A549 (cell line): ENCODE data around the gene TMEM44. TPM values are rescaled to one million over a fixed set of nuclear protein-coding genes. Genes with fewer than 3 reads are reported as not detected.

ENCODE experiments used
- ATAC-seq, 2 experiments: fragments of 200-7000 bp in 1 of 2; fragments of >200 bp in 1 of 2; cut with Nextera tagmentation in 1 of 2; cut with Tn5 transposase in 1 of 2; 3 replicates each; pipeline versions ENCODE4 v1.8.0 to v1.9.1; 2018 to 2020; ENCODE audit warnings: mild to moderate bottlenecking in 1 of 2, moderate library complexity in 1 of 2
- CTCF ChIA-PET: fragments of 300-600 bp; sonication (Branson Sonifier 250); formaldehyde crosslinking; extraction: SDS; loops from one replicate; lab custom pipeline; 2021; ENCODE audit warnings: antibody characterized with exemption, inconsistent platforms; lab: Yijun Ruan, JAX
- POLR2A ChIA-PET: fragments of 350-600 bp; formaldehyde crosslinking; extraction: SDS; loops from one replicate; lab custom pipeline; 2021; ENCODE audit warnings: antibody characterized with exemption, inconsistent platforms; lab: Yijun Ruan, JAX
- DNase-seq, 2 experiments: peaks; one replicate each; pipeline versions ENCODE4 v3.0.0 to v3.0.0-alpha.2; 2011 to 2016; ENCODE audit warnings: low read depth in 1 of 2, low spot score in 1 of 2
- FAIRE-seq: peaks from 2 replicates; lab custom pipeline; 2011; peaks lifted over from hg19 to GRCh38; lab: Jason Lieb, UNC
- H3K27ac ChIP-seq, 2 experiments: fragments of >200 bp; sonication (Bioruptor Twin); formaldehyde crosslinking; 3 replicates each; pipeline ENCODE4 v1.5.1; 2016 to 2017
- H3K4me1 ChIP-seq: fragments of >200 bp; sonication (Bioruptor Twin); formaldehyde crosslinking; 3 replicates; pipeline ENCODE4 v1.6.1; 2016
- H3K4me2 ChIP-seq: fragments of >200 bp; sonication (Bioruptor Twin); formaldehyde crosslinking; 3 replicates; pipeline ENCODE4 v1.6.1; 2016
- H3K4me3 ChIP-seq: fragments of >200 bp; sonication (Bioruptor Twin); formaldehyde crosslinking; 3 replicates; pipeline ENCODE4 v1.5.1; 2016
- H3K9me3 ChIP-seq: fragments of >200 bp; sonication (Bioruptor Twin); formaldehyde crosslinking; 3 replicates; pipeline ENCODE4 v1.6.1; 2016
- CBX2 ChIP-seq: fragments of 200-600 bp; sonication (generic); IDR thresholded peaks from 2 replicates; pipeline ENCODE4 v1.6.1; 2016; ENCODE audit warnings: low read depth, mild to moderate bottlenecking, borderline replicate concordance
- CEBPB ChIP-seq, 2 experiments: fragments of >200 bp in 1 of 2; sonication (Bioruptor Twin) in 1 of 2; formaldehyde crosslinking in 1 of 2; IDR thresholded peaks; 2 replicates each; pipeline ENCODE4 v1.6.1; 2012 to 2016
- ESRRA ChIP-seq: fragments of 150-350 bp; IDR thresholded peaks from 2 replicates; pipeline ENCODE4 v1.6.1; 2014; ENCODE audit warnings: mild to moderate bottlenecking, low read length, borderline replicate concordance
- FOSB ChIP-seq: fragments of 250-450 bp; sonication (Bioruptor Pico); IDR thresholded peaks from 2 replicates; pipeline ENCODE4 v1.5.0; 2020; ENCODE audit warnings: mild to moderate bottlenecking, moderate library complexity
- FOSL2 ChIP-seq, 2 experiments: fragments of 450-650 bp in 1 of 2; fragments of >200 bp in 1 of 2; sonication (Bioruptor Twin) in 1 of 2; formaldehyde crosslinking; IDR thresholded peaks; 2 replicates each; pipeline versions ENCODE4 v1.5.0 to v1.6.1; 2016 to 2020; ENCODE audit warnings: mild to moderate bottlenecking in 1 of 2, moderate library complexity in 1 of 2
- HOXB13 ChIP-seq: fragments of 250-450 bp; sonication (Bioruptor Pico); IDR thresholded peaks from 2 replicates; pipeline ENCODE4 v1.5.0; 2020; ENCODE audit warnings: low read depth, mild to moderate bottlenecking, moderate library complexity
- HOXB5 ChIP-seq: fragments of 250-450 bp; sonication (Bioruptor Pico); IDR thresholded peaks from 2 replicates; pipeline ENCODE4 v1.5.0; 2020; ENCODE audit warnings: mild to moderate bottlenecking, moderate library complexity
- JUNB ChIP-seq: fragments of >200 bp; sonication (Bioruptor Twin); formaldehyde crosslinking; IDR thresholded peaks from 2 replicates; pipeline ENCODE4 v1.6.1; 2016
- MAZ ChIP-seq: fragments of 150-350 bp; IDR thresholded peaks from 2 replicates; pipeline ENCODE4 v1.6.1; 2014; ENCODE audit warnings: antibody characterized with exemption, low read depth, low read length, borderline replicate concordance
- MYC ChIP-seq: IDR thresholded peaks from 2 replicates; pipeline ENCODE4 v1.6.1; 2012; ENCODE audit warnings: mild to moderate bottlenecking, inconsistent platforms, low read length, improper control_type of control experiment, borderline replicate concordance
- PBX3 ChIP-seq: IDR thresholded peaks from 2 replicates; pipeline ENCODE4 v1.6.1; 2012
- POLR2A ChIP-seq: IDR thresholded peaks from 2 replicates; pipeline ENCODE4 v1.6.1; 2012; ENCODE audit warnings: mild to moderate bottlenecking, low read length
- POLR2AphosphoS2 ChIP-seq: conservative IDR thresholded peaks from 2 replicates; pipeline ENCODE4 v1.6.1; 2012; ENCODE audit warnings: low read length, improper control_type of control experiment, inconsistent platforms
- RARB ChIP-seq: fragments of 250-450 bp; sonication (Bioruptor Pico); IDR thresholded peaks from 2 replicates; pipeline ENCODE4 v1.8.0; 2021; ENCODE audit warnings: mild to moderate bottlenecking, moderate library complexity
- SREBF2 ChIP-seq: fragments of 450-650 bp; IDR thresholded peaks from 2 replicates; pipeline ENCODE4 v1.6.1; 2014; ENCODE audit warnings: mild to moderate bottlenecking, moderate library complexity
- TFCP2L1 ChIP-seq: fragments of 250-450 bp; sonication (Bioruptor Pico); IDR thresholded peaks from 2 replicates; pipeline ENCODE4 v1.5.0; 2021; ENCODE audit warnings: mild to moderate bottlenecking
- ZC3H11A ChIP-seq: fragments of 450-650 bp; IDR thresholded peaks from 2 replicates; pipeline ENCODE4 v1.6.1; 2014; ENCODE audit warnings: antibody characterized with exemption, mild to moderate bottlenecking
- ZFP36 ChIP-seq: fragments of 450-650 bp; IDR thresholded peaks from 2 replicates; pipeline ENCODE4 v1.6.1; 2014; ENCODE audit warnings: borderline replicate concordance; ENCODE audit not compliant: partially characterized antibody
- ZNF302 ChIP-seq: fragments of 250-450 bp; sonication (Bioruptor Pico); IDR thresholded peaks from 2 replicates; pipeline ENCODE4 v1.9.0; 2021; ENCODE audit warnings: inconsistent platforms, mild to moderate bottlenecking, moderate library complexity
- WGBS: methylation state at CpG from one replicate; pipeline ENCODE4 v1.1.6; 2017; ENCODE audit errors: missing lambda C conversion rate; 5-methylcytosine and 5-hydroxymethylcytosine counted together
- polyA plus RNA-seq, 4 experiments: library from polyadenylated mRNA; depleted of rRNA in 3 of 4; stranded (reverse); fragments of >200 nt; fragmentation: RNase III in 1 of 4; extraction: RNeasy Plus Mini Kit Qiagen cat#74134 plus additional on column Dnase treatment in 1 of 4; gene quantifications; 2 replicates in 3 of 4; 3 replicates in 1 of 4; pipeline ENCODE4 v1.2.3, GENCODE V29; 2011 to 2017
- TF ChIP-seq, protein P1 (sequence below): fragments of 250-450 bp; sonication (Bioruptor Pico); IDR thresholded peaks from 2 replicates; pipeline ENCODE4 v1.5.0; 2021; ENCODE audit warnings: mild to moderate bottlenecking, moderate library complexity, borderline replicate concordance
- TF ChIP-seq, protein P2 (sequence below): fragments of >200 bp; sonication (Bioruptor Twin); formaldehyde crosslinking; IDR thresholded peaks from 3 replicates; pipeline ENCODE4 v1.5.1; 2016
- TF ChIP-seq, protein P3 (sequence below): fragments of 250-450 bp; sonication (Bioruptor Pico); IDR thresholded peaks from 2 replicates; pipeline ENCODE4 v1.5.0; 2020; ENCODE audit warnings: low read depth, mild to moderate bottlenecking, moderate library complexity
- TF ChIP-seq, protein P4 (sequence below): fragments of 200-600 bp; sonication (generic); IDR thresholded peaks from 2 replicates; pipeline ENCODE4 v1.6.1; 2016; ENCODE audit warnings: antibody characterized with exemption, mild to moderate bottlenecking, moderate library complexity

The TMEM44 gene
- polyA plus RNA-seq, 2 of the 4 experiments (the other 2 are of a cell fraction), result 16.0 to 17.0 TPM

GRCh38 chr3:194659778-194660177 is 26.6 kb upstream of the TMEM44 start (continued):
- TF ChIP-seq, protein P1, sequence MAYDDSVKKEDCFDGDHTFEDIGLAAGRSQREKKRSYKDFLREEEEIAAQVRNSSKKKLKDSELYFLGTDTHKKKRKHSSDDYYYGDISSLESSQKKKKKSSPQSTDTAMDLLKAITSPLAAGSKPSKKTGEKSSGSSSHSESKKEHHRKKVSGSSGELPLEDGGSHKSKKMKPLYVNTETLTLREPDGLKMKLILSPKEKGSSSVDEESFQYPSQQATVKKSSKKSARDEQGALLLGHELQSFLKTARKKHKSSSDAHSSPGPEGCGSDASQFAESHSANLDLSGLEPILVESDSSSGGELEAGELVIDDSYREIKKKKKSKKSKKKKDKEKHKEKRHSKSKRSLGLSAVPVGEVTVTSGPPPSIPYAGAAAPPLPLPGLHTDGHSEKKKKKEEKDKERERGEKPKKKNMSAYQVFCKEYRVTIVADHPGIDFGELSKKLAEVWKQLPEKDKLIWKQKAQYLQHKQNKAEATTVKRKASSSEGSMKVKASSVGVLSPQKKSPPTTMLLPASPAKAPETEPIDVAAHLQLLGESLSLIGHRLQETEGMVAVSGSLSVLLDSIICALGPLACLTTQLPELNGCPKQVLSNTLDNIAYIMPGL (CRISPR knock-in tag), result no peak
- TF ChIP-seq ZFP36, result no peak
- TF ChIP-seq HOXB13, result no peak

DNA sequence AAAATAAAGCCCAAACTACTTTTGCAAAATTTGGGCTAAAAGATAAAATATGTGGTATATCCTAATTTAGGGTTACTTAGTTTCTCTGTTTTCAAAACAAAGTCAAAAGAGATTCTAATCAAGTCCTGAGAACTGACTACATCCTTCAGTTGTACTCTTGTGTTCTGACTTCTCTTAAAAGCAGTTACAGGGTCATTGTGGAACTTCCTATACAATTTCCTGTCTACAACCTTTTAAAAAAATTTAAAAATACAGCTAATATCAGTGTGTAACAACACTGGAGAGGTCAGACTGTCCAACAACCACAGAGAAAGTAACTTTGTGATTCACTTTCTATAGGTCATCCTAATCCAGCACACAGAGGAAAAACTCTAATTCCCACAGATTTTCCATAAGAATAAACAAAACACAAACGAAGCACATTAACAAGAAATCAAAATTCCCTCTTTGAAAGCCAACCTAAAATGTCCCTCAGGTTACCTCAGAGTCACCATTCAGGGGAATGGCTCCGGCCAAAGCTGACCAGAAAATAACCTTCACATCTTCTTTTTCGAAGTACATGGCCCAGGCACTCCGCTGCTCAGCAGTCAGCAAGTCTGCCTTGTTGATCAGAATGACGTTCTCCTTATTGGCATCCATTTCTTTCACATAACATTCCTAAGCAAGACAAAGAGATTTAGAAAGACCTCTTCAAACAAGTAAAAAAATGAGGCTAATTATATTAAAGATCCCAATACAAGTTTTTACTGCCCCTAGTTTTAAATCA is 25.4 kb upstream of the TMEM44 start:
- FAIRE-seq, result no peak
- ChIA-PET POLR2A (no interaction called here), CTCF (interaction anchor here (3.7 kb wide), 1 partner anchor 13 kb away, joined by 20 read pairs; the partner anchor contains the start of gene LSG1)
- no peak overlapping the region for H3K4me3 ChIP-seq
- no peak overlapping the region for H3K4me2 ChIP-seq
- DNase-seq, result no peak
- no peak overlapping the region for H3K27ac ChIP-seq
- no peak for ATAC-seq
- no peak for TF ChIP-seq ESRRA
- TF ChIP-seq FOSB (CRISPR knock-in tag), result no peak
- TF ChIP-seq MAZ, result no peak
- TF ChIP-seq JUNB, result no peak
- no peak for TF ChIP-seq ZC3H11A
- TF ChIP-seq RARB (CRISPR knock-in tag), result no peak
- no peak for TF ChIP-seq FOSL2 (IDR thresholded peaks at IDR 0.05)
- no peak for TF ChIP-seq FOSL2 (CRISPR knock-in tag; IDR thresholded peaks at IDR 0.05)
- TF ChIP-seq HOXB5, result no peak
- TF ChIP-seq CEBPB (IDR thresholded peaks at IDR 0.05), result no peak
- TF ChIP-seq SREBF2, result no peak
- TF ChIP-seq CBX2, result no peak
- no peak for TF ChIP-seq TFCP2L1 (CRISPR knock-in tag)
- no peak for TF ChIP-seq POLR2A
- no peak for TF ChIP-seq POLR2AphosphoS2
- no peak for TF ChIP-seq ZNF302 (CRISPR knock-in tag)
- TF ChIP-seq, protein P2, sequence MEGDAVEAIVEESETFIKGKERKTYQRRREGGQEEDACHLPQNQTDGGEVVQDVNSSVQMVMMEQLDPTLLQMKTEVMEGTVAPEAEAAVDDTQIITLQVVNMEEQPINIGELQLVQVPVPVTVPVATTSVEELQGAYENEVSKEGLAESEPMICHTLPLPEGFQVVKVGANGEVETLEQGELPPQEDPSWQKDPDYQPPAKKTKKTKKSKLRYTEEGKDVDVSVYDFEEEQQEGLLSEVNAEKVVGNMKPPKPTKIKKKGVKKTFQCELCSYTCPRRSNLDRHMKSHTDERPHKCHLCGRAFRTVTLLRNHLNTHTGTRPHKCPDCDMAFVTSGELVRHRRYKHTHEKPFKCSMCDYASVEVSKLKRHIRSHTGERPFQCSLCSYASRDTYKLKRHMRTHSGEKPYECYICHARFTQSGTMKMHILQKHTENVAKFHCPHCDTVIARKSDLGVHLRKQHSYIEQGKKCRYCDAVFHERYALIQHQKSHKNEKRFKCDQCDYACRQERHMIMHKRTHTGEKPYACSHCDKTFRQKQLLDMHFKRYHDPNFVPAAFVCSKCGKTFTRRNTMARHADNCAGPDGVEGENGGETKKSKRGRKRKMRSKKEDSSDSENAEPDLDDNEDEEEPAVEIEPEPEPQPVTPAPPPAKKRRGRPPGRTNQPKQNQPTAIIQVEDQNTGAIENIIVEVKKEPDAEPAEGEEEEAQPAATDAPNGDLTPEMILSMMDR, result no peak
- TF ChIP-seq MYC, result no peak
- TF ChIP-seq, protein P3, sequence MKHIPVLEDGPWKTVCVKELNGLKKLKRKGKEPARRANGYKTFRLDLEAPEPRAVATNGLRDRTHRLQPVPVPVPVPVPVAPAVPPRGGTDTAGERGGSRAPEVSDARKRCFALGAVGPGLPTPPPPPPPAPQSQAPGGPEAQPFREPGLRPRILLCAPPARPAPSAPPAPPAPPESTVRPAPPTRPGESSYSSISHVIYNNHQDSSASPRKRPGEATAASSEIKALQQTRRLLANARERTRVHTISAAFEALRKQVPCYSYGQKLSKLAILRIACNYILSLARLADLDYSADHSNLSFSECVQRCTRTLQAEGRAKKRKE (CRISPR knock-in tag), result no peak
- TF ChIP-seq, protein P4, sequence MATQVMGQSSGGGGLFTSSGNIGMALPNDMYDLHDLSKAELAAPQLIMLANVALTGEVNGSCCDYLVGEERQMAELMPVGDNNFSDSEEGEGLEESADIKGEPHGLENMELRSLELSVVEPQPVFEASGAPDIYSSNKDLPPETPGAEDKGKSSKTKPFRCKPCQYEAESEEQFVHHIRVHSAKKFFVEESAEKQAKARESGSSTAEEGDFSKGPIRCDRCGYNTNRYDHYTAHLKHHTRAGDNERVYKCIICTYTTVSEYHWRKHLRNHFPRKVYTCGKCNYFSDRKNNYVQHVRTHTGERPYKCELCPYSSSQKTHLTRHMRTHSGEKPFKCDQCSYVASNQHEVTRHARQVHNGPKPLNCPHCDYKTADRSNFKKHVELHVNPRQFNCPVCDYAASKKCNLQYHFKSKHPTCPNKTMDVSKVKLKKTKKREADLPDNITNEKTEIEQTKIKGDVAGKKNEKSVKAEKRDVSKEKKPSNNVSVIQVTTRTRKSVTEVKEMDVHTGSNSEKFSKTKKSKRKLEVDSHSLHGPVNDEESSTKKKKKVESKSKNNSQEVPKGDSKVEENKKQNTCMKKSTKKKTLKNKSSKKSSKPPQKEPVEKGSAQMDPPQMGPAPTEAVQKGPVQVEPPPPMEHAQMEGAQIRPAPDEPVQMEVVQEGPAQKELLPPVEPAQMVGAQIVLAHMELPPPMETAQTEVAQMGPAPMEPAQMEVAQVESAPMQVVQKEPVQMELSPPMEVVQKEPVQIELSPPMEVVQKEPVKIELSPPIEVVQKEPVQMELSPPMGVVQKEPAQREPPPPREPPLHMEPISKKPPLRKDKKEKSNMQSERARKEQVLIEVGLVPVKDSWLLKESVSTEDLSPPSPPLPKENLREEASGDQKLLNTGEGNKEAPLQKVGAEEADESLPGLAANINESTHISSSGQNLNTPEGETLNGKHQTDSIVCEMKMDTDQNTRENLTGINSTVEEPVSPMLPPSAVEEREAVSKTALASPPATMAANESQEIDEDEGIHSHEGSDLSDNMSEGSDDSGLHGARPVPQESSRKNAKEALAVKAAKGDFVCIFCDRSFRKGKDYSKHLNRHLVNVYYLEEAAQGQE, result no peak
- TF ChIP-seq PBX3, result no peak
- no peaks in the 10 kb centered on the region for H3K9me3 ChIP-seq
- no peaks in the 10 kb centered on the region for H3K4me1 ChIP-seq
- 86% methylated on average over 5 of the region's 5 CpGs for whole genome bisulfite sequencing
